DOHH2 (cell line): ENCODE data around the gene SKAP2.

Source experiments
- H3F3A ChIP-seq: fragments of 200-600 bp; sonication (generic), shearing (Covaris generic); 2 replicates; pipeline ENCODE4 v1.6.0; 2016; ENCODE audit warnings: antibody characterized with exemption, mild to moderate bottlenecking; ENCODE audit not compliant: control insufficient read depth, insufficient read depth
- H3K27ac ChIP-seq: fragments of 200-600 bp; sonication (generic); 2 replicates; pipeline ENCODE4 v1.5.1; 2014; ENCODE audit warnings: low read depth, mild to moderate bottlenecking, low read length, moderate library complexity
- H3K27me3 ChIP-seq: fragments of 200-600 bp; sonication (generic); 2 replicates; pipeline ENCODE4 v1.6.1; 2014; ENCODE audit warnings: mild to moderate bottlenecking, low read length, mixed read lengths; ENCODE audit not compliant: control insufficient read depth
- H3K36me3 ChIP-seq: fragments of 200-600 bp; sonication (generic); 2 replicates; pipeline ENCODE4 v1.6.1; 2014; ENCODE audit warnings: mild to moderate bottlenecking, low read length, moderate library complexity, mixed read lengths; ENCODE audit not compliant: control insufficient read depth
- H3K4me1 ChIP-seq: fragments of 200-600 bp; sonication (generic); 2 replicates; pipeline ENCODE4 v1.6.1; 2014; ENCODE audit warnings: mild to moderate bottlenecking, low read length, mixed read lengths; ENCODE audit not compliant: control insufficient read depth
- H3K4me2 ChIP-seq: fragments of 200-600 bp; sonication (generic); 2 replicates; pipeline ENCODE4 v1.6.0; 2014; ENCODE audit warnings: mild to moderate bottlenecking, low read length, moderate library complexity
- H3K4me3 ChIP-seq: fragments of 200-600 bp; sonication (generic); 2 replicates; pipeline ENCODE4 v1.5.1; 2014; ENCODE audit warnings: mild to moderate bottlenecking, low read length, mixed read lengths
- H3K79me2 ChIP-seq: fragments of 200-600 bp; sonication (generic); 2 replicates; pipeline ENCODE4 v1.6.1; 2014; ENCODE audit warnings: mild to moderate bottlenecking, low read length, mixed read lengths; ENCODE audit not compliant: control insufficient read depth
- H3K9me2 ChIP-seq: fragments of 200-600 bp; sonication (generic); replicated peaks from 2 replicates; pipeline ENCODE4 v1.6.1; 2014; ENCODE audit warnings: mild to moderate bottlenecking, low read length, mixed read lengths; ENCODE audit not compliant: control insufficient read depth
- H3K9me3 ChIP-seq: fragments of 200-600 bp; sonication (generic); 2 replicates; pipeline ENCODE4 v1.6.1; 2014; ENCODE audit warnings: antibody characterized with exemption, low read length, mixed read lengths; ENCODE audit not compliant: control insufficient read depth, insufficient read depth
- H4K20me1 ChIP-seq: fragments of 200-600 bp; sonication (generic); 2 replicates; pipeline ENCODE4 v1.6.0; 2014; ENCODE audit warnings: low read depth, mild to moderate bottlenecking, antibody characterized with exemption, low read length, moderate library complexity; ENCODE audit not compliant: control insufficient read depth, insufficient read depth
- EZH2phosphoT487 ChIP-seq: fragments of 200-600 bp; sonication (generic); IDR thresholded peaks from 2 replicates; pipeline ENCODE4 v1.6.1; 2017; ENCODE audit warnings: borderline replicate concordance, mild to moderate bottlenecking, antibody characterized with exemption, low read length, moderate library complexity, mixed read lengths
- TF ChIP-seq, protein P1 (sequence below): fragments of 200-600 bp; sonication (generic); IDR thresholded peaks from one replicate; pipeline ENCODE4 v1.5.1; 2014; ENCODE audit warnings: antibody characterized with exemption, mild to moderate bottlenecking, low read depth, low read length; ENCODE audit not compliant: poor library complexity, severe bottlenecking

Gene SKAP2

DNA sequence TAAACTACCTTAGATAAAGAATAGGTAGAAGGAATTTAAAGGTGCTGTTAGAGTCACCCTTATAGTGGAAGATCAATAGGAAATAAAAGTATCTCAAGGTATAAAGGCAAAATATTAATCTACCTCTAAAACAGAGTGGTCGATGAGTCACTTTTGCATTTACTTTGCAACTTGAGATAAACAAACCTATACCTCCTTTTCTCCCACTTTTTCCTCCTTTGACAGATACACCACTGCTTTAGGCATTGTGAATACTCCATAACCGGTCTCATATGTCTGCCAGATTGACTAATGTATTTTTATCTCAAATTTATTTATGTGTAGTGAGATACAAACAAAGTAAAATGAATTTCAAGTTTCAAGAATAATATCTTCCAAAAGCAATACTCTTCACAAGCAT, 193.5 kb downstream of the SKAP2 start:
- Histone ChIP-seq H3K4me1 (peaks cover 7% of the 10 kb centered on the region), H3K27ac (no peak overlapping the region), H4K20me1 (no peaks in the 10 kb centered on the region), H3K4me3 (no peak overlapping the region), H3K36me3 (no peaks in the 10 kb centered on the region), H3K27me3 (no peaks in the 10 kb centered on the region), H3F3A (no peaks in the 10 kb centered on the region), H3K9me2 (no peaks in the 10 kb centered on the region), H3K9me3 (no peaks in the 10 kb centered on the region), H3K79me2 (no peaks in the 10 kb centered on the region), H3K4me2 (no peak overlapping the region)
- TF ChIP-seq EZH2phosphoT487 = no peak
- TF ChIP-seq, protein P1, sequence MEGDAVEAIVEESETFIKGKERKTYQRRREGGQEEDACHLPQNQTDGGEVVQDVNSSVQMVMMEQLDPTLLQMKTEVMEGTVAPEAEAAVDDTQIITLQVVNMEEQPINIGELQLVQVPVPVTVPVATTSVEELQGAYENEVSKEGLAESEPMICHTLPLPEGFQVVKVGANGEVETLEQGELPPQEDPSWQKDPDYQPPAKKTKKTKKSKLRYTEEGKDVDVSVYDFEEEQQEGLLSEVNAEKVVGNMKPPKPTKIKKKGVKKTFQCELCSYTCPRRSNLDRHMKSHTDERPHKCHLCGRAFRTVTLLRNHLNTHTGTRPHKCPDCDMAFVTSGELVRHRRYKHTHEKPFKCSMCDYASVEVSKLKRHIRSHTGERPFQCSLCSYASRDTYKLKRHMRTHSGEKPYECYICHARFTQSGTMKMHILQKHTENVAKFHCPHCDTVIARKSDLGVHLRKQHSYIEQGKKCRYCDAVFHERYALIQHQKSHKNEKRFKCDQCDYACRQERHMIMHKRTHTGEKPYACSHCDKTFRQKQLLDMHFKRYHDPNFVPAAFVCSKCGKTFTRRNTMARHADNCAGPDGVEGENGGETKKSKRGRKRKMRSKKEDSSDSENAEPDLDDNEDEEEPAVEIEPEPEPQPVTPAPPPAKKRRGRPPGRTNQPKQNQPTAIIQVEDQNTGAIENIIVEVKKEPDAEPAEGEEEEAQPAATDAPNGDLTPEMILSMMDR = no peak

DNA sequence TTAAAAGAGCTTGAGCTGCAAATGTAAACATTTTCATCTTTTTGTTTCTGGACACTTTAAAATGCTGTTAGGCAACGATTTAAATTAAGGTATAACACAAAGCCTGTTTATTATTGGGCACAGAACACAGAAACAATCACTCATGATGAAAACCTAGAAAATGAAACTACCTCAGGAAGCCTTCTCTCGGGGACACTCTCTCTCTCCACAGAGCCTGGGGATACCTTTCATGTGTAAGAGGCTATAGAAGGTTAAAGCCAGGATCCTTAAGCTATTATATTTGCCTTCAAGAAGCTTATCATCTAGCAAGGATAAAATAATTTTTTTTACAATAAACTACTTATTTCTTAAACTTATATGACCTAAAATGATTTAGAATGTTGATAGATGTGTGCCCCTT, 194.1 kb downstream of the SKAP2 start:
- Histone ChIP-seq H3K36me3 (no peaks in the 10 kb centered on the region), H3K9me3 (no peaks in the 10 kb centered on the region), H3K4me2 (no peak overlapping the region), H4K20me1 (no peaks in the 10 kb centered on the region), H3K4me3 (no peak overlapping the region), H3K79me2 (no peaks in the 10 kb centered on the region), H3F3A (no peaks in the 10 kb centered on the region), H3K9me2 (no peaks in the 10 kb centered on the region), H3K4me1 (peaks cover 7% of the 10 kb centered on the region), H3K27me3 (no peaks in the 10 kb centered on the region), H3K27ac (no peak overlapping the region)
- TF ChIP-seq, protein P1 = no peak
- TF ChIP-seq EZH2phosphoT487 = no peak

DNA sequence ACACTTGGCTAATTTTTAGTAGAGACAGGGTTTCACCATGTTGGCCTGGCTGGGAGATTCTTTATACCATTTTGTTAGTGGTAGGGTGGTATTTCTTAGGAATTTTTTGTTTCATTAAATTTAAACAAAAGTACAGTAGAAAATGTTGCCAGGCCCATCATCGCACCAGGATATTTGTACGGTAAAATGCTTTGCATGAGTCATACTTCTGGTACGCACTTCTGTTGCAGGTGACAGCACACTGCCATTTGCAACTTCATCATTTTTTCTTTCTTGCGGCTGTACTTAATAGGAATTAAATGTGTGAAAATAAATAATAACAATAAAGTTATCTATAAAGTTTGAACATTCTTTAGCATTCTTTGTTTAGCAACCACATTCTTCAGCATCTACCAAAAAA, 195.6 kb downstream of the SKAP2 start:
- no peak overlapping the region for H3K27ac ChIP-seq
- H3F3A ChIP-seq = no peaks in the 10 kb centered on the region
- no peaks in the 10 kb centered on the region for H3K9me3 ChIP-seq
- TF ChIP-seq, protein P1 = no peak
- no peak for TF ChIP-seq EZH2phosphoT487
- H3K36me3 ChIP-seq = no peaks in the 10 kb centered on the region
- H3K79me2 ChIP-seq = no peaks in the 10 kb centered on the region
- H3K4me2 ChIP-seq = no peak overlapping the region
- H3K9me2 ChIP-seq = no peaks in the 10 kb centered on the region
- no peaks in the 10 kb centered on the region for H4K20me1 ChIP-seq
- H3K4me1 ChIP-seq = peaks cover 7% of the 10 kb centered on the region
- no peaks in the 10 kb centered on the region for H3K27me3 ChIP-seq
- H3K4me3 ChIP-seq = no peak overlapping the region
